ENCODE data around the gene BST2. TPM values are rescaled to one million over a fixed set of nuclear protein-coding genes. Genes with fewer than 3 reads are reported as not detected.

BST2 gene
- total and polyA plus RNA-seq, 10 of the 15 experiments (the other 5 are each of a cell fraction or from before 2014, with no cell fraction given) = 16.6 to 372 (median 264) TPM

DNA sequence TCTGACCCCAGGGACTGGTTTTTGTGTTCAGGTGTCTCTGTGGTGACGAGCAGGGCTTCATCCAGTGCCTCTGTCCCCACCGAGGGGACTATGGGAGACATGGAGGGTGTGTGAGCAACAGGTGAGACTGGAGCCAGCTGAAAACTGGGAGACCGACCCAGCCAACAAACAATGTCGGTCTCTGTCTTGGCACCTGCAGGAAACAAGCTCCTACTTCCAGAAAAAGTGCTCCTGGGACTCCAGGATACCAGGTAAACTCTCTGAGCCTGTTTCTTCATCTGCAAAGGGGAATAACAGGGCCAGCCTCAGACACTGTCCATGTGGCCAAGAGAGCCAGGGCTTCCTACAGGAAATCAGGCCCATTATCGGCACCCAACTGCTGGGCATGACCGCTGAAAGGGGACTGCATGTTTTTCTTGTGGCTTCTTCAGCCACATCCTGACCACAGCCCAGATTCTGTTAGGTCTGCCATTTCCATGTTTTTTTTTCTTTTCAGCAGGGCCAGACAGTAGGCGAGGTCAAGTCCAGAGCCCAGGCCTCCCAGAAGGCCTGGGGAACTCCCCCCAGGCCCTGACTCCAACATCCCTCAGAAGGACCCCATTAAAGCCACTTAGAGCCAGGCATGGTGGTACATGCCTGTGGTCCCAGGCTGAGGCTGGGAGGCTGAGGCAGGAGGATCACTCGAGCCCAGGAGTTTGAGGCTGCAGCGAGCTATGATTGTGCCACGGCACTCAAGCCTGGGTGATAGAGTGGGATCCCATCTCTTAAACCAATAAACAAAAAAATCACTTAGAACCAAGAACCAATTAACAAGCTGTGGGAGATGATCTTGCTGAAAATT lies 836 bp upstream of the BST2 start (continued):
- peak; percentile 26; the same call in 1 of the 2 replicates for TF ChIP-seq NR2F1 (conservative IDR thresholded peaks at IDR 0.05)
- TF ChIP-seq ZBED1 (IDR thresholded peaks at IDR 0.05; ENCODE audit: borderline replicate concordance) = no peak
- TF ChIP-seq MYB (IDR thresholded peaks at IDR 0.05; ENCODE audit: borderline replicate concordance, low read depth, low read length) = no peak
- TF ChIP-seq, protein P1, sequence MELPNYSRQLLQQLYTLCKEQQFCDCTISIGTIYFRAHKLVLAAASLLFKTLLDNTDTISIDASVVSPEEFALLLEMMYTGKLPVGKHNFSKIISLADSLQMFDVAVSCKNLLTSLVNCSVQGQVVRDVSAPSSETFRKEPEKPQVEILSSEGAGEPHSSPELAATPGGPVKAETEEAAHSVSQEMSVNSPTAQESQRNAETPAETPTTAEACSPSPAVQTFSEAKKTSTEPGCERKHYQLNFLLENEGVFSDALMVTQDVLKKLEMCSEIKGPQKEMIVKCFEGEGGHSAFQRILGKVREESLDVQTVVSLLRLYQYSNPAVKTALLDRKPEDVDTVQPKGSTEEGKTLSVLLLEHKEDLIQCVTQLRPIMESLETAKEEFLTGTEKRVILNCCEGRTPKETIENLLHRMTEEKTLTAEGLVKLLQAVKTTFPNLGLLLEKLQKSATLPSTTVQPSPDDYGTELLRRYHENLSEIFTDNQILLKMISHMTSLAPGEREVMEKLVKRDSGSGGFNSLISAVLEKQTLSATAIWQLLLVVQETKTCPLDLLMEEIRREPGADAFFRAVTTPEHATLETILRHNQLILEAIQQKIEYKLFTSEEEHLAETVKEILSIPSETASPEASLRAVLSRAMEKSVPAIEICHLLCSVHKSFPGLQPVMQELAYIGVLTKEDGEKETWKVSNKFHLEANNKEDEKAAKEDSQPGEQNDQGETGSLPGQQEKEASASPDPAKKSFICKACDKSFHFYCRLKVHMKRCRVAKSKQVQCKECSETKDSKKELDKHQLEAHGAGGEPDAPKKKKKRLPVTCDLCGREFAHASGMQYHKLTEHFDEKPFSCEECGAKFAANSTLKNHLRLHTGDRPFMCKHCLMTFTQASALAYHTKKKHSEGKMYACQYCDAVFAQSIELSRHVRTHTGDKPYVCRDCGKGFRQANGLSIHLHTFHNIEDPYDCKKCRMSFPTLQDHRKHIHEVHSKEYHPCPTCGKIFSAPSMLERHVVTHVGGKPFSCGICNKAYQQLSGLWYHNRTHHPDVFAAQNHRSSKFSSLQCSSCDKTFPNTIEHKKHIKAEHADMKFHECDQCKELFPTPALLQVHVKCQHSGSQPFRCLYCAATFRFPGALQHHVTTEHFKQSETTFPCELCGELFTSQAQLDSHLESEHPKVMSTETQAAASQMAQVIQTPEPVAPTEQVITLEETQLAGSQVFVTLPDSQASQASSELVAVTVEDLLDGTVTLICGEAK (IDR thresholded peaks at IDR 0.05; ENCODE audit: borderline replicate concordance) = no peak
- TF ChIP-seq ZNF24 (IDR thresholded peaks at IDR 0.05) = no peak
- TF ChIP-seq NBN (IDR thresholded peaks at IDR 0.05) = no peak
- TF ChIP-seq DPF2 (IDR thresholded peaks at IDR 0.05) = no peak
- TF ChIP-seq, protein P2, sequence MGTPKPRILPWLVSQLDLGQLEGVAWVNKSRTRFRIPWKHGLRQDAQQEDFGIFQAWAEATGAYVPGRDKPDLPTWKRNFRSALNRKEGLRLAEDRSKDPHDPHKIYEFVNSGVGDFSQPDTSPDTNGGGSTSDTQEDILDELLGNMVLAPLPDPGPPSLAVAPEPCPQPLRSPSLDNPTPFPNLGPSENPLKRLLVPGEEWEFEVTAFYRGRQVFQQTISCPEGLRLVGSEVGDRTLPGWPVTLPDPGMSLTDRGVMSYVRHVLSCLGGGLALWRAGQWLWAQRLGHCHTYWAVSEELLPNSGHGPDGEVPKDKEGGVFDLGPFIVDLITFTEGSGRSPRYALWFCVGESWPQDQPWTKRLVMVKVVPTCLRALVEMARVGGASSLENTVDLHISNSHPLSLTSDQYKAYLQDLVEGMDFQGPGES (IDR thresholded peaks at IDR 0.05) = no peak
- TF ChIP-seq, protein P3, sequence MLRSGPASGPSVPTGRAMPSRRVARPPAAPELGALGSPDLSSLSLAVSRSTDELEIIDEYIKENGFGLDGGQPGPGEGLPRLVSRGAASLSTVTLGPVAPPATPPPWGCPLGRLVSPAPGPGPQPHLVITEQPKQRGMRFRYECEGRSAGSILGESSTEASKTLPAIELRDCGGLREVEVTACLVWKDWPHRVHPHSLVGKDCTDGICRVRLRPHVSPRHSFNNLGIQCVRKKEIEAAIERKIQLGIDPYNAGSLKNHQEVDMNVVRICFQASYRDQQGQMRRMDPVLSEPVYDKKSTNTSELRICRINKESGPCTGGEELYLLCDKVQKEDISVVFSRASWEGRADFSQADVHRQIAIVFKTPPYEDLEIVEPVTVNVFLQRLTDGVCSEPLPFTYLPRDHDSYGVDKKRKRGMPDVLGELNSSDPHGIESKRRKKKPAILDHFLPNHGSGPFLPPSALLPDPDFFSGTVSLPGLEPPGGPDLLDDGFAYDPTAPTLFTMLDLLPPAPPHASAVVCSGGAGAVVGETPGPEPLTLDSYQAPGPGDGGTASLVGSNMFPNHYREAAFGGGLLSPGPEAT (IDR thresholded peaks at IDR 0.05; ENCODE audit: low read depth) = no peak
- TF ChIP-seq, protein P4, sequence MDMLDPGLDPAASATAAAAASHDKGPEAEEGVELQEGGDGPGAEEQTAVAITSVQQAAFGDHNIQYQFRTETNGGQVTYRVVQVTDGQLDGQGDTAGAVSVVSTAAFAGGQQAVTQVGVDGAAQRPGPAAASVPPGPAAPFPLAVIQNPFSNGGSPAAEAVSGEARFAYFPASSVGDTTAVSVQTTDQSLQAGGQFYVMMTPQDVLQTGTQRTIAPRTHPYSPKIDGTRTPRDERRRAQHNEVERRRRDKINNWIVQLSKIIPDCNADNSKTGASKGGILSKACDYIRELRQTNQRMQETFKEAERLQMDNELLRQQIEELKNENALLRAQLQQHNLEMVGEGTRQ (IDR thresholded peaks at IDR 0.05; ENCODE audit: borderline replicate concordance, low read depth, low read length) = no peak
- TF ChIP-seq HDAC2 (IDR thresholded peaks at IDR 0.05) = no peak
- TF ChIP-seq, protein P5, sequence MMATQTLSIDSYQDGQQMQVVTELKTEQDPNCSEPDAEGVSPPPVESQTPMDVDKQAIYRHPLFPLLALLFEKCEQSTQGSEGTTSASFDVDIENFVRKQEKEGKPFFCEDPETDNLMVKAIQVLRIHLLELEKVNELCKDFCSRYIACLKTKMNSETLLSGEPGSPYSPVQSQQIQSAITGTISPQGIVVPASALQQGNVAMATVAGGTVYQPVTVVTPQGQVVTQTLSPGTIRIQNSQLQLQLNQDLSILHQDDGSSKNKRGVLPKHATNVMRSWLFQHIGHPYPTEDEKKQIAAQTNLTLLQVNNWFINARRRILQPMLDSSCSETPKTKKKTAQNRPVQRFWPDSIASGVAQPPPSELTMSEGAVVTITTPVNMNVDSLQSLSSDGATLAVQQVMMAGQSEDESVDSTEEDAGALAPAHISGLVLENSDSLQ (IDR thresholded peaks at IDR 0.05) = no peak
- TF ChIP-seq BHLHE40 (IDR thresholded peaks at IDR 0.05; ENCODE audit: borderline replicate concordance in 1 of 2, low read depth in 2 of 2, low read length in 1 of 2) = peak in 1 of 2 experiments; percentile 37; a peak in 1 of 4 replicates
- TF ChIP-seq, protein P6, sequence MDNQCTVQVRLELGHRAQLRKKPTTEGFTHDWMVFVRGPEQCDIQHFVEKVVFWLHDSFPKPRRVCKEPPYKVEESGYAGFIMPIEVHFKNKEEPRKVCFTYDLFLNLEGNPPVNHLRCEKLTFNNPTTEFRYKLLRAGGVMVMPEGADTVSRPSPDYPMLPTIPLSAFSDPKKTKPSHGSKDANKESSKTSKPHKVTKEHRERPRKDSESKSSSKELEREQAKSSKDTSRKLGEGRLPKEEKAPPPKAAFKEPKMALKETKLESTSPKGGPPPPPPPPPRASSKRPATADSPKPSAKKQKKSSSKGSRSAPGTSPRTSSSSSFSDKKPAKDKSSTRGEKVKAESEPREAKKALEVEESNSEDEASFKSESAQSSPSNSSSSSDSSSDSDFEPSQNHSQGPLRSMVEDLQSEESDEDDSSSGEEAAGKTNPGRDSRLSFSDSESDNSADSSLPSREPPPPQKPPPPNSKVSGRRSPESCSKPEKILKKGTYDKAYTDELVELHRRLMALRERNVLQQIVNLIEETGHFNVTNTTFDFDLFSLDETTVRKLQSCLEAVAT (IDR thresholded peaks at IDR 0.05) = peak; percentile 56; the same call in 1 of the 2 replicates
- no peak for TF ChIP-seq RB1 (IDR thresholded peaks at IDR 0.05; ENCODE audit: borderline replicate concordance)
- TF ChIP-seq, protein P7, sequence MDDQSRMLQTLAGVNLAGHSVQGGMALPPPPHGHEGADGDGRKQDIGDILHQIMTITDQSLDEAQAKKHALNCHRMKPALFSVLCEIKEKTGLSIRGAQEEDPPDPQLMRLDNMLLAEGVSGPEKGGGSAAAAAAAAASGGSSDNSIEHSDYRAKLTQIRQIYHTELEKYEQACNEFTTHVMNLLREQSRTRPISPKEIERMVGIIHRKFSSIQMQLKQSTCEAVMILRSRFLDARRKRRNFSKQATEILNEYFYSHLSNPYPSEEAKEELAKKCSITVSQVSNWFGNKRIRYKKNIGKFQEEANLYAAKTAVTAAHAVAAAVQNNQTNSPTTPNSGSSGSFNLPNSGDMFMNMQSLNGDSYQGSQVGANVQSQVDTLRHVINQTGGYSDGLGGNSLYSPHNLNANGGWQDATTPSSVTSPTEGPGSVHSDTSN (IDR thresholded peaks at IDR 0.05; ENCODE audit: insufficient replicate concordance, low read depth, low read length) = no peak
- TF ChIP-seq CREM (IDR thresholded peaks at IDR 0.05; ENCODE audit: low read depth) = no peak
- no peak for TF ChIP-seq SMAD5 (IDR thresholded peaks at IDR 0.05; ENCODE audit: low read depth)
